Ascending aorta (tissue), 2 donors: ENCODE measurements around the gene TMPRSS15. TPM values are rescaled to one million over a fixed set of nuclear protein-coding genes. Genes with fewer than 3 reads are reported as not detected.

Source experiments
- DNase-seq, 2 donors: peaks; one replicate each; pipeline ENCODE4 v3.0.0-alpha.2; 2019; ENCODE audit warnings: low spot score in 2 of 2
- H3K27ac ChIP-seq, 2 donors: fragments of 200-600 bp; sonication (generic); one replicate each; pipeline ENCODE4 v1.5.1; 2016 to 2017; ENCODE audit warnings: mild to moderate bottlenecking in 1 of 2
- H3K27me3 ChIP-seq: fragments of 200-600 bp; sonication (generic); one replicate; pipeline ENCODE4 v1.5.1; 2017
- H3K36me3 ChIP-seq, 2 donors: fragments of 200-600 bp; sonication (generic); one replicate each; pipeline ENCODE4 v1.5.1; 2016
- H3K4me1 ChIP-seq, 2 donors: fragments of 200-600 bp; sonication (generic); one replicate each; pipeline ENCODE4 v1.5.1; 2016 to 2017; ENCODE audit warnings: mild to moderate bottlenecking in 1 of 2
- H3K4me3 ChIP-seq, 2 donors: fragments of 200-600 bp; sonication (generic); one replicate each; pipeline ENCODE4 v1.5.1; 2016 to 2017; ENCODE audit warnings: mild to moderate bottlenecking in 1 of 2
- H3K9me3 ChIP-seq, 2 donors: fragments of 200-600 bp; sonication (generic); one replicate each; pipeline ENCODE4 v1.5.1; 2016
- intact Hi-C: fragments of 100-400 bp; cut with DNase I; formaldehyde crosslinking; loops from one replicate; pipeline ENCODE4 v1.15.1; 2023
- total RNA-seq: library from RNA; depleted of rRNA; stranded (reverse); fragments of >200 nt; gene quantifications from one replicate; pipeline ENCODE4 v1.1.0, GENCODE V29; 2016
- TF ChIP-seq, protein P1 (sequence below), 3 experiments: fragments of 200-600 bp in 2 of 3; fragments of 450-650 bp in 1 of 3; sonication (generic) in 2 of 3; IDR thresholded peaks; one replicate each; pipeline ENCODE4 v1.5.1; 2016 to 2019; ENCODE audit warnings: antibody characterized with exemption in 3 of 3, mild to moderate bottlenecking in 1 of 3, moderate library complexity in 1 of 3

Gene TMPRSS15
- not detected for total RNA-seq

DNA sequence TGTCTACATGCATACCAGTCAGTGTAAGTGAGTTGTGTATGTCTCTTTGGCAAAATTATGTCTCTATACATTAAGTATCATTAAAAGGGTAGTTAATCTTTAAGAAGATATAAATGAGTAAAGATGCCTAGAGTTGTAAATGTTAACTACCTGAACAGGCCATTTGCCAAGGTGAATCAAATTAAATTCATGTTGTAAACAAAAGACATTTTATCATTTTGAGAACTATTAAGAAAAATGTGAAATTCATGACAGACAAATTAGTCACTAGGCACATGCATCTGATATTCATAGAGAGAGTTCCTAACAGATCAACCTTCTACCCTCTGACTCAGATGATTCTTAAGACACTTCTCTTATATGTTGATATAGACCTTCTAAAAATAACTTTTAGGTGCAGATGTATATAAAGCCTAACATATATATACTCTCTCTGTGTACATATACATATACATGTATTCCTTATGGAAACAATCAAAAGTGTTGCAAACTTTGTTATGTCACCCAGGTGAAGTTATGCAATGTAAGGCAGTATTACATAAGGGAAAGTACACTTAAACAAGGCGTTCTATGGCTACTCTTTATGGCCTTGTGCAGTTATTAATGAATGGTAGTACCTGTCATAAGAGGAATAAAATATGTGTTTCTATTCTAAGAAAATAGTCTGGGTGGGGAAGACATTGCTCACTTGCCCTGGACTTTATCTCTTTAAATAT lies at the start of gene TMPRSS15:
TSS of gene TMPRSS15 (minus strand) at position 51 of the 716 bp plus-strand sequence. CDS start 163 bp downstream, outside the sequence.
- no peaks in the 10 kb centered on the region for H3K4me1 ChIP-seq
- H3K27me3 ChIP-seq = no peaks in the 10 kb centered on the region
- intact Hi-C loops = no loop called here
- no peak within 1 kb of the TSS for H3K4me3 ChIP-seq
- no peak for DNase-seq
- no peaks in the 10 kb centered on the region for H3K9me3 ChIP-seq
- TF ChIP-seq, protein P1, sequence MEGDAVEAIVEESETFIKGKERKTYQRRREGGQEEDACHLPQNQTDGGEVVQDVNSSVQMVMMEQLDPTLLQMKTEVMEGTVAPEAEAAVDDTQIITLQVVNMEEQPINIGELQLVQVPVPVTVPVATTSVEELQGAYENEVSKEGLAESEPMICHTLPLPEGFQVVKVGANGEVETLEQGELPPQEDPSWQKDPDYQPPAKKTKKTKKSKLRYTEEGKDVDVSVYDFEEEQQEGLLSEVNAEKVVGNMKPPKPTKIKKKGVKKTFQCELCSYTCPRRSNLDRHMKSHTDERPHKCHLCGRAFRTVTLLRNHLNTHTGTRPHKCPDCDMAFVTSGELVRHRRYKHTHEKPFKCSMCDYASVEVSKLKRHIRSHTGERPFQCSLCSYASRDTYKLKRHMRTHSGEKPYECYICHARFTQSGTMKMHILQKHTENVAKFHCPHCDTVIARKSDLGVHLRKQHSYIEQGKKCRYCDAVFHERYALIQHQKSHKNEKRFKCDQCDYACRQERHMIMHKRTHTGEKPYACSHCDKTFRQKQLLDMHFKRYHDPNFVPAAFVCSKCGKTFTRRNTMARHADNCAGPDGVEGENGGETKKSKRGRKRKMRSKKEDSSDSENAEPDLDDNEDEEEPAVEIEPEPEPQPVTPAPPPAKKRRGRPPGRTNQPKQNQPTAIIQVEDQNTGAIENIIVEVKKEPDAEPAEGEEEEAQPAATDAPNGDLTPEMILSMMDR (IDR thresholded peaks at IDR 0.05) = no peak
- H3K27ac ChIP-seq = no peak within 1 kb of the TSS
- no peaks in the 10 kb centered on the region for H3K36me3 ChIP-seq

DNA sequence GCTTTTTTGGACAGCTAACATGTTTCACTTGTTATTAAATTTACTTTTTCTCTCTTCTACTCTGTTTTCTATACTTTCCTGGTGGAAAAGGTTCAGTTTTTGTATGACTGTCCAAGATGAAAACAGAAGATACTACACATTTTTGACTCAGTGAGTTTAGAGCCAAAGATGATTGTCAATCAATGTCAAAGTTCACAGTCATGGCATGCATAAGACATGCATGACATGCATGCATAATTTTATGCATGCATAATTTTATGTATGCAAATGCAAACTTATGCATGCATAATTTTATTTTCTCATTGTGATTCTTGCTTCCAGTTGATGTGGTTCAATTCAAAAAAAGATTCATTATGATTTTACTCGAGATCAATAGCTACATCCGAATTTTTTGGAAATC lies 48.1 kb upstream of the TMPRSS15 start:
- no peak for DNase-seq
- Histone ChIP-seq H3K27ac (no peak overlapping the region), H3K4me3 (no peak overlapping the region), H3K36me3 (no peaks in the 10 kb centered on the region), H3K27me3 (no peaks in the 10 kb centered on the region), H3K9me3 (no peaks in the 10 kb centered on the region), H3K4me1 (no peaks in the 10 kb centered on the region)
- intact Hi-C loops = no loop called here
- TF ChIP-seq, protein P1 (IDR thresholded peaks at IDR 0.05) = no peak

DNA sequence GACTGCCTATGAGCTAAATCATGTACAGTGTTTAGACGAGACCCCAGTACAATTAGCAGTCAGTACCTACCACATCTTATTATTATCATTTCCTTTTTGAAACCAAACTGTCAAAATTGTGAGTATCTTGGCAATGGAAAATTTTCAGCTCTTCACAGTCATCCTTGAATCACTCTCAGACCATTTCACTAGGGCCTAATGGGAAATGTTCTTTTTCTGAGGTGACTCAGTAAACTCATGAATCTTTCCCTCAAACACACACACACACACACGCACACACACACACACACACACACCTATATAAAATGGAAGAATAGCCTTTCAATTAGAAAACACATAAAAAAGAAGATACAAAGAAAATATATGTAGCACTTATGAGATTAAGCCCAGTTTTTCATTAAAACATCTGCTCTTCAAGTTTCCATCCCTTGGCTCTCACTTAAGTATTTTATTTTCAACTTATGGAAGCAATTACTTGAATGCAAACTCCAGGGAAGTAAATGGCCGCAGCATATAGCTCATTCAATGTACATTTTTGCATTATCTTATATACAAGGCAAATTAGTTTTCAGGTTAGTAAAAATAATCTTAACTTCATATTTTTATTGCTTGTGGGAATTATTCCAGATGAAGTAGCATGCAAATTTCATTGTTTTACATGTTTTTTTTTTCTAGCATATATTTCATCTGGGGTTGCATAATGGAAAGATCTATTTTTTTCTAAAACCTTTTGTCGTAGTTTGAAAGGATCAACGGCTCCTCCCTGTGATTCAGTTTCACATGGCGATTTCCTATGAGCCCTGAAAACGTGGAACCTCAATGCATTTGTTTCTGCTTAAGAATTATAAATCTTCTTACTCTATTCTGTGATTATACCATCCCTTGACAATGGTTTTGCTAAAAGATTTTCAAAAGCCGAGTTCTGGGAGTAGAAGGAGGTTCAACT lies 46.3 kb upstream of the TMPRSS15 start:
- Histone ChIP-seq H3K27me3 (no peaks in the 10 kb centered on the region), H3K36me3 (no peaks in the 10 kb centered on the region), H3K4me3 (no peak overlapping the region), H3K4me1 (no peaks in the 10 kb centered on the region), H3K9me3 (peaks cover 0 to 3% of the 10 kb centered on the region in 2 donors), H3K27ac (no peak overlapping the region)
- intact Hi-C loops = no loop called here
- DNase-seq = no peak
- TF ChIP-seq, protein P1 (IDR thresholded peaks at IDR 0.05) = no peak

DNA sequence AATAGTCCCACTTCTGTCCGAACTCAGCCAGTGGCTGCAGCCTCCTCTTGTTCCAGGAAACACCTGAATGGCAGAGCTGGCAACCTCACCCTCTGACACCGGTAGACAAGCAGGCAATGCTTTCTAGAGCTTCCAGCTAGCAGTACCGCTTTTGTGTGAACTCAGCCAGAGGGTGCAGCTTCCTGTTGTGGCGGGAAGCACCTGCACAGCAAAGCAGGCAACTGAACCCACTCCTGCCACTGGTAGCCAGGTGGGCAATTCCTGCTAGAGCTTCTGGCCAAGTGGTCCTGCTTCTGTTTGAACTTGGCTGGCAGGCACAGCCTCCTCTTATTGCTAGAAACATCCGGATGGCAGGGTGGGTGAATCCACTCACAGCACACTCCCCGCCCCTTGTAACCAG lies 40.1 kb upstream of the TMPRSS15 start:
- H3K9me3 ChIP-seq = peaks cover 0 to 3% of the 10 kb centered on the region in 2 donors
- DNase-seq = no peak
- no peak overlapping the region for H3K4me3 ChIP-seq
- no peaks in the 10 kb centered on the region for H3K36me3 ChIP-seq
- intact Hi-C loops = no loop called here
- H3K27ac ChIP-seq = no peak overlapping the region
- H3K4me1 ChIP-seq = no peaks in the 10 kb centered on the region
- no peaks in the 10 kb centered on the region for H3K27me3 ChIP-seq
- TF ChIP-seq, protein P1 (IDR thresholded peaks at IDR 0.05) = no peak

DNA sequence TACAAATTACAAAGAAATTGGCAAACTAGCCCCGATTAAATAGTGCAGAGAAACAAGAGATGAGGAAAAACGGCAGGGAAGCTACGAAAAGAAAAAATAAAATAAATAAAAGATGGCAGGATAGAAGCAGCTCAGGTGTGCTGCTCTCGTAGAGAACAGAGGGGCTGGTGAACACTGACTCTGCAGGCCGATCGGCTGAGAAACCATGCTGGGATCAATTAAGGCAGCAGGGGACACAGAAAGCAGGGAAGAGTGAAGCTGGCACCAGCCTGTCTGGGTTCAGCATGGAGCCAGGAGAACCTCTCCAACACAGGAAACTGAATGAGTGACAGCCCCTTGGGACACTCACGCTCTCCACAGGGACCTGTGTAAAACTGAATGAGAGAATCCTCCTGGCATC lies 39.5 kb upstream of the TMPRSS15 start:
- H3K9me3 ChIP-seq = peaks cover 0 to 3% of the 10 kb centered on the region in 2 donors
- TF ChIP-seq, protein P1 (IDR thresholded peaks at IDR 0.05) = no peak
- no peaks in the 10 kb centered on the region for H3K4me1 ChIP-seq
- no peak overlapping the region for H3K4me3 ChIP-seq
- no peaks in the 10 kb centered on the region for H3K36me3 ChIP-seq
- H3K27me3 ChIP-seq = no peaks in the 10 kb centered on the region
- DNase-seq = no peak
- no peak overlapping the region for H3K27ac ChIP-seq
- intact Hi-C loops = no loop called here
